OCI-LY1 (cell line): ENCODE results near the gene DYNC1LI1.

Experiments used
- H2AFZ ChIP-seq: fragments of 200-600 bp; sonication (generic), shearing (Covaris generic); 2 replicates; pipeline ENCODE4 v1.6.0; 2014; ENCODE audit warnings: antibody characterized with exemption, mild to moderate bottlenecking, low read length
- H3F3A ChIP-seq: fragments of 200-600 bp; sonication (generic), shearing (Covaris generic); 2 replicates; pipeline ENCODE4 v1.6.0; 2014; ENCODE audit warnings: mild to moderate bottlenecking, antibody characterized with exemption, low read length, moderate library complexity; ENCODE audit not compliant: insufficient read depth
- H3K27ac ChIP-seq: fragments of 200-600 bp; sonication (generic); 2 replicates; pipeline ENCODE4 v1.5.1; 2014; ENCODE audit warnings: low read length, mixed run types, mild to moderate bottlenecking, low read depth; ENCODE audit not compliant: poor library complexity, severe bottlenecking
- H3K27me3 ChIP-seq: fragments of 200-600 bp; sonication (generic); 2 replicates; pipeline ENCODE4 v1.6.0; 2014; ENCODE audit warnings: antibody characterized with exemption, mild to moderate bottlenecking, low read length, moderate library complexity; ENCODE audit not compliant: insufficient read depth
- H3K36me3 ChIP-seq: fragments of 200-600 bp; sonication (generic); 2 replicates; pipeline ENCODE4 v1.6.1; 2014; ENCODE audit warnings: mild to moderate bottlenecking, antibody characterized with exemption, low read length, moderate library complexity, mixed read lengths; ENCODE audit not compliant: insufficient read depth
- H3K4me1 ChIP-seq: fragments of 200-600 bp; sonication (generic); 2 replicates; pipeline ENCODE4 v1.5.1; 2014; ENCODE audit warnings: mild to moderate bottlenecking, low read length, moderate library complexity; ENCODE audit not compliant: insufficient read depth, severe bottlenecking
- H3K4me2 ChIP-seq: fragments of 200-600 bp; sonication (generic), shearing (Covaris generic); 2 replicates; pipeline ENCODE4 v1.6.1; 2014; ENCODE audit warnings: low read length
- H3K4me3 ChIP-seq: fragments of 200-600 bp; sonication (generic); 2 replicates; pipeline ENCODE4 v1.5.1; 2014; ENCODE audit warnings: low read length, low read depth, mild to moderate bottlenecking, mixed read lengths; ENCODE audit not compliant: poor library complexity, severe bottlenecking
- H3K79me2 ChIP-seq: fragments of 200-600 bp; shearing (Covaris generic); 2 replicates; pipeline ENCODE4 v1.6.1; 2016; ENCODE audit warnings: mixed run types, low read length, mixed read lengths; ENCODE audit not compliant: insufficient read depth
- H3K9ac ChIP-seq: fragments of 200-600 bp; sonication (generic), shearing (Covaris generic); 2 replicates; pipeline ENCODE4 v1.6.1; 2014; ENCODE audit warnings: mild to moderate bottlenecking, low read length, mixed read lengths
- H3K9me2 ChIP-seq: fragments of 200-600 bp; sonication (generic), shearing (Covaris generic); 2 replicates; pipeline ENCODE4 v1.6.1; 2014; ENCODE audit warnings: low read depth, mild to moderate bottlenecking, low read length, mixed read lengths
- H3K9me3 ChIP-seq: fragments of 200-600 bp; shearing (Covaris generic); 2 replicates; pipeline ENCODE4 v1.6.1; 2014; ENCODE audit warnings: low read length, mixed read lengths
- H4K20me1 ChIP-seq: fragments of 200-600 bp; sonication (generic), shearing (Covaris generic); 2 replicates; pipeline ENCODE4 v1.6.0; 2016; ENCODE audit warnings: mild to moderate bottlenecking, low read length; ENCODE audit not compliant: insufficient read depth
- EZH2 ChIP-seq: fragments of 200-600 bp; sonication (generic), shearing (Covaris generic); IDR thresholded peaks from 2 replicates; pipeline ENCODE4 v1.8.0; 2017; ENCODE audit warnings: borderline replicate concordance, mixed run types, mild to moderate bottlenecking, antibody characterized with exemption, low read length, moderate library complexity, mixed read lengths
- TF ChIP-seq, protein P1 (sequence below): fragments of 200-600 bp; sonication (generic), shearing (Covaris generic); IDR thresholded peaks from 2 replicates; pipeline ENCODE4 v1.5.1; 2017; ENCODE audit warnings: mild to moderate bottlenecking, antibody characterized with exemption, low read length, moderate library complexity, mixed read lengths

The DYNC1LI1 gene

DNA sequence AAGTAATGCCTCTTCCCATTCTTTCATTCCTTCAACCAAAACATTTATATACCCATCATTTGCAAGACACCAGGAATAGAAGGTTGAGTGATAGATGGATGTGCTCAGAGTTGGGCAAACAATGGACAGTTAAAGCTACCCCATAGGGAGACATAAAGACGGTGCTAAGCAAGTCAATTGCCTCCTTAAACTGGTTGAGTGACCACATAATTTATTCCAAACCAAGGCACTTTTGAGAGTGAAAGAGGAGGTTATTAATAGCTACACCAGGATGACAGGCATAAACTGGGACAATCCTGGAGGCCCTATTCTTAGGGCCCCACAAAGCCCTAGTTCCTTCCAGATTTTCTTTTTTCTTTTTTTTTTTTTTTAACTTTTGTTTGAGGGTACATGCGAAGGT is 21.4 kb upstream of the DYNC1LI1 start:
- Histone ChIP-seq H3K79me2 (no peaks in the 10 kb centered on the region), H4K20me1 (no peaks in the 10 kb centered on the region), H3K27ac (no peak overlapping the region), H3K9me2 (no peaks in the 10 kb centered on the region), H3K9me3 (no peaks in the 10 kb centered on the region), H2AFZ (no peak overlapping the region), H3K4me3 (no peak overlapping the region), H3F3A (no peaks in the 10 kb centered on the region), H3K9ac (no peak overlapping the region), H3K27me3 (no peaks in the 10 kb centered on the region), H3K4me2 (no peak overlapping the region), H3K4me1 (no peaks in the 10 kb centered on the region), H3K36me3 (no peaks in the 10 kb centered on the region)
- TF ChIP-seq, protein P1, sequence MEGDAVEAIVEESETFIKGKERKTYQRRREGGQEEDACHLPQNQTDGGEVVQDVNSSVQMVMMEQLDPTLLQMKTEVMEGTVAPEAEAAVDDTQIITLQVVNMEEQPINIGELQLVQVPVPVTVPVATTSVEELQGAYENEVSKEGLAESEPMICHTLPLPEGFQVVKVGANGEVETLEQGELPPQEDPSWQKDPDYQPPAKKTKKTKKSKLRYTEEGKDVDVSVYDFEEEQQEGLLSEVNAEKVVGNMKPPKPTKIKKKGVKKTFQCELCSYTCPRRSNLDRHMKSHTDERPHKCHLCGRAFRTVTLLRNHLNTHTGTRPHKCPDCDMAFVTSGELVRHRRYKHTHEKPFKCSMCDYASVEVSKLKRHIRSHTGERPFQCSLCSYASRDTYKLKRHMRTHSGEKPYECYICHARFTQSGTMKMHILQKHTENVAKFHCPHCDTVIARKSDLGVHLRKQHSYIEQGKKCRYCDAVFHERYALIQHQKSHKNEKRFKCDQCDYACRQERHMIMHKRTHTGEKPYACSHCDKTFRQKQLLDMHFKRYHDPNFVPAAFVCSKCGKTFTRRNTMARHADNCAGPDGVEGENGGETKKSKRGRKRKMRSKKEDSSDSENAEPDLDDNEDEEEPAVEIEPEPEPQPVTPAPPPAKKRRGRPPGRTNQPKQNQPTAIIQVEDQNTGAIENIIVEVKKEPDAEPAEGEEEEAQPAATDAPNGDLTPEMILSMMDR, result no peak
- TF ChIP-seq EZH2, result no peak

DNA sequence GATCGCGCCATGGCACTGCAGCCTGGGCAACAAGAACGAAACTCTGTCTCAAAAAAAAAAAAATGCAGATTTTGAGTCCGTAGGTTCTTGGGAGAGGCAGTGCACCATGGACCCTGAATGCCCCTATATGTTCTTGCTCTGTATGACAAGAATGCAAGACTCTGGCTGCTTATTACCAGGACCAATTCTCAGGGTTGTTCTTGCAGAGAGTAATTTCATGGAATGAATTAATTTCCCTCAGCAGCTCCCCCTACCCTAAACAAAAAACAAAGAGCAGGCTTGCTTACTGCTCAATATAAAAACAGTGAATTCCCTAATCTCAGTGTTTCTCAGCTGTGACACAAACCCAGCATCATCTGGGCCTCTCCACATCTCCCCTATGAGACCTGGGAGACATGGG is 20.5 kb upstream of the DYNC1LI1 start:
- Histone ChIP-seq H3K4me2 (no peak overlapping the region), H4K20me1 (no peaks in the 10 kb centered on the region), H3K79me2 (no peaks in the 10 kb centered on the region), H3K9me3 (no peaks in the 10 kb centered on the region), H2AFZ (no peak overlapping the region), H3K27me3 (no peaks in the 10 kb centered on the region), H3F3A (no peaks in the 10 kb centered on the region), H3K4me3 (no peak overlapping the region), H3K27ac (no peak overlapping the region), H3K9me2 (no peaks in the 10 kb centered on the region), H3K4me1 (no peaks in the 10 kb centered on the region), H3K36me3 (no peaks in the 10 kb centered on the region), H3K9ac (no peak overlapping the region)
- TF ChIP-seq, protein P1, result no peak
- no peak for TF ChIP-seq EZH2

DNA sequence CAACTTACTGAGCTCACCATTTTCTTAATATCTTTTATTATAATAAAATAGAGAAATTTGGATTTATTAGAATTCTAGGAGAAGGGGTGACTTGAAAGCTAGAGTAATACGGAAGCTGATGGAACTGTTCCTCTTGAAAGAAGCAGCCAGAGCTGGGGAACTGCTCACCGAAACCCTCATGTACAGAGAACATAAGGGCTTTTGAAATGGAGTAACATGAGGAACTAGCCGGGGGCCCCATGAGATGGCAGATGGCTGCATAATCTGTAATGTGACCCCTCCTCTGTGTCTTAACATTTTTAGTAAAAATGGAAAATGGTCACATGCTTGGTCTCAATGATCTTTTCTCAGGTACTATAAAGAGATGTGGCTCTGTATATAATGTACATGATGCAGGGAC is 15.7 kb upstream of the DYNC1LI1 start:
- Histone ChIP-seq H3K4me1 (no peaks in the 10 kb centered on the region), H3K9me2 (no peaks in the 10 kb centered on the region), H3K4me3 (no peak overlapping the region), H3K9me3 (no peaks in the 10 kb centered on the region), H2AFZ (no peak overlapping the region), H3K36me3 (no peaks in the 10 kb centered on the region), H3F3A (no peaks in the 10 kb centered on the region), H3K4me2 (no peak overlapping the region), H3K79me2 (no peaks in the 10 kb centered on the region), H3K27ac (no peak overlapping the region), H3K27me3 (no peaks in the 10 kb centered on the region), H4K20me1 (no peaks in the 10 kb centered on the region), H3K9ac (no peak overlapping the region)
- TF ChIP-seq, protein P1, result no peak
- TF ChIP-seq EZH2, result no peak
